B cell (primary cell): ENCODE results near the gene EVL. TPM values are rescaled to one million over a fixed set of nuclear protein-coding genes. Genes with fewer than 3 reads are reported as not detected.

ENCODE experiments used
- ATAC-seq: fragments of 200-7000 bp; cut with Tn5 transposase; one replicate; pipeline ENCODE4 v1.10.0; 2021; ENCODE audit warnings: low read depth, mild to moderate bottlenecking, moderate number of reproducible peaks, moderate library complexity
- CTCF ChIA-PET: fragments of 350-600 bp; sonication (Branson Sonifier 250); formaldehyde crosslinking; loops from one replicate; lab custom pipeline; 2021; ENCODE audit warnings: antibody characterized with exemption, inconsistent platforms; lab: Charles Lee
- POLR2A ChIA-PET: fragments of 350-600 bp; sonication (Branson Sonifier 250); formaldehyde crosslinking; loops from one replicate; lab custom pipeline; 2021; ENCODE audit warnings: antibody characterized with exemption; lab: Charles Lee
- DNase-seq: peaks from one replicate; pipeline ENCODE4 v3.0.0; 2013
- H2AFZ ChIP-seq: 2 replicates; pipeline ENCODE4 v1.6.1; 2012; ENCODE audit warnings: mild to moderate bottlenecking, low read depth, low read length; ENCODE audit not compliant: insufficient read depth, poor library complexity, severe bottlenecking
- H3K27ac ChIP-seq, 2 donors: 1 replicate in 1 of 2; 2 replicates in 1 of 2; pipeline ENCODE4 v1.5.1; 2012 to 2013; ENCODE audit warnings: low read length in 2 of 2, mild to moderate bottlenecking in 2 of 2, moderate library complexity in 1 of 2
- H3K27me3 ChIP-seq, 4 experiments: fragments of 200-600 bp in 1 of 4; sonication (generic) in 1 of 4; replicated peaks in 1 of 4; 1 replicate in 2 of 4; 2 replicates in 2 of 4; pipeline versions ENCODE4 v1.6.1 to v1.7.0; 2013 to 2016; ENCODE audit warnings: low read length in 3 of 4, mild to moderate bottlenecking in 2 of 4, mixed read lengths in 1 of 4, moderate library complexity in 1 of 4; ENCODE audit not compliant: insufficient read depth in 4 of 4, control insufficient read depth in 3 of 4; ENCODE audit errors: control extremely low read depth in 1 of 4
- H3K36me3 ChIP-seq, 2 experiments: replicated peaks in 1 of 2; 1 replicate in 1 of 2; 2 replicates in 1 of 2; pipeline versions ENCODE4 v1.6.1 to v1.7.1; 2013; ENCODE audit warnings: low read length in 1 of 2; ENCODE audit not compliant: insufficient read depth in 2 of 2, control insufficient read depth in 1 of 2; ENCODE audit errors: control extremely low read depth in 1 of 2, extremely low read depth in 1 of 2
- H3K4me1 ChIP-seq, 2 donors: fragments of 200-600 bp in 1 of 2; sonication (generic) in 1 of 2; 1 replicate in 1 of 2; 2 replicates in 1 of 2; pipeline versions ENCODE4 v1.5.1 to v1.6.1; 2013 to 2017; ENCODE audit warnings: low read length in 2 of 2; ENCODE audit not compliant: control insufficient read depth in 2 of 2, insufficient read depth in 2 of 2
- H3K4me2 ChIP-seq: replicated peaks from 2 replicates; pipeline ENCODE3; 2012; ENCODE audit warnings: mild to moderate bottlenecking, low read depth, low read length; ENCODE audit not compliant: poor library complexity, severe bottlenecking
- H3K4me3 ChIP-seq, 5 experiments: fragments of 200-600 bp in 1 of 5; sonication (generic) in 1 of 5; 1 replicate in 3 of 5; 2 replicates in 2 of 5; pipeline versions ENCODE4 v1.5.1 to v1.7.0; 2011 to 2016; ENCODE audit warnings: low read length in 4 of 5, mild to moderate bottlenecking in 4 of 5, low read depth in 2 of 5, control low read depth in 1 of 5, moderate library complexity in 1 of 5; ENCODE audit not compliant: insufficient read depth in 1 of 5; ENCODE audit errors: control extremely low read depth in 1 of 5, extremely low read depth in 1 of 5
- H3K79me2 ChIP-seq: fragments of 200-600 bp; sonication (generic); one replicate; pipeline ENCODE4 v1.6.0; 2016; ENCODE audit warnings: low read length; ENCODE audit not compliant: control insufficient read depth, insufficient read depth
- H3K9ac ChIP-seq: fragments of 200-600 bp; sonication (generic); 2 replicates; pipeline ENCODE4 v1.6.1; 2017; ENCODE audit warnings: mild to moderate bottlenecking, low read length, moderate library complexity
- H3K9me3 ChIP-seq, 3 donors: one replicate each; pipeline versions ENCODE4 v1.6.1 to v1.7.1; 2013; ENCODE audit warnings: low read length in 2 of 3; ENCODE audit not compliant: control insufficient read depth in 2 of 3, insufficient read depth in 1 of 3; ENCODE audit errors: control extremely low read depth in 1 of 3
- H4K20me1 ChIP-seq: 2 replicates; pipeline ENCODE4 v1.6.0; 2012; ENCODE audit warnings: mild to moderate bottlenecking, low read length; ENCODE audit not compliant: insufficient read depth, control insufficient read depth, poor library complexity, severe bottlenecking
- H3K27ac Mint-ChIP-seq: one replicate; pipeline ENCODE4 v1.8.0; 2021; ENCODE audit warnings: mixed read lengths
- H3K27me3 Mint-ChIP-seq: one replicate; pipeline ENCODE4 v1.8.0; 2021; ENCODE audit warnings: mixed read lengths
- H3K4me1 Mint-ChIP-seq: one replicate; pipeline ENCODE4 v1.8.0; 2021; ENCODE audit warnings: mixed read lengths
- H3K4me3 Mint-ChIP-seq: one replicate; pipeline ENCODE4 v1.8.0; 2021; ENCODE audit warnings: mixed read lengths
- H3K9me3 Mint-ChIP-seq: one replicate; pipeline ENCODE4 v1.8.0; 2022; ENCODE audit warnings: mixed read lengths; ENCODE audit not compliant: insufficient read depth
- EZH2 ChIP-seq: IDR thresholded peaks from 2 replicates; pipeline ENCODE4 v1.6.1; 2012; ENCODE audit warnings: borderline replicate concordance, low read depth, mild to moderate bottlenecking, moderate library complexity, low read length; ENCODE audit not compliant: insufficient read depth, poor library complexity, severe bottlenecking
- WGBS: methylation state at CpG from one replicate; pipeline ENCODE4 v1.1.5; 2013; ENCODE audit warnings: missing lambda C conversion rate; ENCODE audit not compliant: insufficient coverage; 5-methylcytosine and 5-hydroxymethylcytosine counted together
- intact Hi-C: fragments of 100-400 bp; cut with micrococcal nuclease; formaldehyde crosslinking; loops from one replicate; pipeline ENCODE4 v1.10.0; 2022
- polyA plus RNA-seq: library from polyadenylated mRNA; depleted of rRNA; stranded (reverse); fragments of >200 nt; gene quantifications from 2 replicates; pipeline ENCODE4 v1.2.3, GENCODE V29; 2012
- total RNA-seq, 2 donors: library from RNA; stranded (reverse); fragments of 120-200 nt in 1 of 2; gene quantifications; 1 replicate in 1 of 2; 2 replicates in 1 of 2; pipeline versions ENCODE4 v1.2.3 to v1.2.4, GENCODE V29; 2013 to 2022
- TF ChIP-seq, protein P1 (sequence below): fragments of 200-600 bp; IDR thresholded peaks from one replicate; pipeline ENCODE4 v1.8.0; 2022; ENCODE audit warnings: antibody characterized with exemption, mild to moderate bottlenecking

The EVL gene
- total and polyA plus RNA-seq, 2 donors (not counting 1 experiment from before 2014, with no cell fraction given) = 486 to 892 TPM

DNA sequence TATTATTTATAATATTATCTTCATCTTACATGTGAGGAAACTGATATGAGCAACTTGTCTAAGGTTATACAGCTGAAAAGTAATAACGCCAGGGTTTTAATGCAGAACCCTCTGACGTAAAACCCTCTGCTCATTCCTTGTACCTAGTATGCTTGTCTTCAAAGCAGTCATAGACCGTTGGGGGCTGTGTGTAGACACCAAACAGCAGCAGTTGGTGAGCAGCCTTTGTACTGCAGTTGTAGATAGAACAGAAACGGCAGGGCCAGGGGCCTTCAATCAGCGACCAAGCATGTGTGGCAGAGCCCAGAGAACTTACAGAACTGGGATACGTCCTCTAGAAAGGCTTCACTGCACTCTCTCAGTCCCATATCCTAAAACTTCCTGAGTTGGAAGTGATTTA lies 28.1 kb downstream of the EVL start:
- intact Hi-C loops = no loop called here
- Histone ChIP-seq H3K9ac (no peak overlapping the region), H3K27ac (no peak overlapping the region), H3K27me3 (no peaks in the 10 kb centered on the region), H3K4me2 (no peak overlapping the region), H3K36me3 (peaks cover 29 to 94% of the 10 kb centered on the region in 2 experiments), H3K79me2 (peaks cover 100% of the 10 kb centered on the region), H3K9me3 (no peaks in the 10 kb centered on the region), H2AFZ (no peak overlapping the region), H4K20me1 (peaks cover 95% of the 10 kb centered on the region), H3K4me1 (no peaks in the 10 kb centered on the region), H3K4me3 (no peak overlapping the region)
- no peak for DNase-seq
- CTCF ChIA-PET = interaction anchor here (6.2 kb wide), 1 partner anchor 16 kb away, joined by 27 read pairs; no protein-coding TSS in a partner anchor
- Mint-ChIP-seq H3K27me3 (no peaks in the 10 kb centered on the region), H3K27ac (peak overlapping the region; percentile 65), H3K4me1 (peaks cover 21% of the 10 kb centered on the region), H3K9me3 (no peaks in the 10 kb centered on the region), H3K4me3 (no peak overlapping the region)
- POLR2A ChIA-PET = interaction anchor here (0.5 kb wide), 1 partner anchor 64 kb away, joined by 6 read pairs; no protein-coding TSS in a partner anchor
- ATAC-seq = no peak
- TF ChIP-seq, protein P1, sequence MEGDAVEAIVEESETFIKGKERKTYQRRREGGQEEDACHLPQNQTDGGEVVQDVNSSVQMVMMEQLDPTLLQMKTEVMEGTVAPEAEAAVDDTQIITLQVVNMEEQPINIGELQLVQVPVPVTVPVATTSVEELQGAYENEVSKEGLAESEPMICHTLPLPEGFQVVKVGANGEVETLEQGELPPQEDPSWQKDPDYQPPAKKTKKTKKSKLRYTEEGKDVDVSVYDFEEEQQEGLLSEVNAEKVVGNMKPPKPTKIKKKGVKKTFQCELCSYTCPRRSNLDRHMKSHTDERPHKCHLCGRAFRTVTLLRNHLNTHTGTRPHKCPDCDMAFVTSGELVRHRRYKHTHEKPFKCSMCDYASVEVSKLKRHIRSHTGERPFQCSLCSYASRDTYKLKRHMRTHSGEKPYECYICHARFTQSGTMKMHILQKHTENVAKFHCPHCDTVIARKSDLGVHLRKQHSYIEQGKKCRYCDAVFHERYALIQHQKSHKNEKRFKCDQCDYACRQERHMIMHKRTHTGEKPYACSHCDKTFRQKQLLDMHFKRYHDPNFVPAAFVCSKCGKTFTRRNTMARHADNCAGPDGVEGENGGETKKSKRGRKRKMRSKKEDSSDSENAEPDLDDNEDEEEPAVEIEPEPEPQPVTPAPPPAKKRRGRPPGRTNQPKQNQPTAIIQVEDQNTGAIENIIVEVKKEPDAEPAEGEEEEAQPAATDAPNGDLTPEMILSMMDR = no peak
- no peak for TF ChIP-seq EZH2
- WGBS = 67% methylated on average over 1 of the region's 6 CpGs

DNA sequence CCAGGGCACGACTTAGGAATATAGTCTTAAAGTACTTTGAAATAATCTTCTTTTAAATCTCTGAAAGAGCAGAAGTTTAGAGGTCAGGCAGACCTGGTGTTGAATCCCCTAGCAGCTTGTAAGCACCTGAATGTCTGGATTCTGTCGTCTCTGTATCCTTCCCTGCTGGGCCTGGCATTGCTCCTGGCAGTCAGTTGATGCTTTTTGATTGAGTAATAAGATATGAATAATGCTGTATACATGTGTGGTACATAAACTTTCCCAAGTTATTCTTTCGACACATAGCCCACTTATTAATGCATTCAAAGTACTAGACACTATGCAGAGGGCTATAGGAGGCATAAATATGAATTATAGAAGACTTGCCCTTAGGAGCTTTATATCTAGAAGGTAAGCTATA lies 31.4 kb downstream of the EVL start:
- TF ChIP-seq EZH2 = no peak
- TF ChIP-seq, protein P1 = no peak
- Histone ChIP-seq H3K4me1 (no peaks in the 10 kb centered on the region), H3K27ac (no peak overlapping the region), H2AFZ (no peak overlapping the region), H3K36me3 (peaks cover 19 to 90% of the 10 kb centered on the region in 2 experiments), H4K20me1 (peaks cover 96% of the 10 kb centered on the region), H3K4me2 (no peak overlapping the region), H3K27me3 (no peaks in the 10 kb centered on the region), H3K9me3 (no peaks in the 10 kb centered on the region), H3K9ac (no peak overlapping the region), H3K4me3 (no peak overlapping the region), H3K79me2 (peaks cover 98% of the 10 kb centered on the region)
- ATAC-seq (no peak), DNase-seq (no peak)
- Mint-ChIP-seq H3K27ac (no peak overlapping the region), H3K4me1 (peaks cover 36% of the 10 kb centered on the region), H3K27me3 (no peaks in the 10 kb centered on the region), H3K9me3 (no peaks in the 10 kb centered on the region), H3K4me3 (no peak overlapping the region)
- intact Hi-C loops = no loop called here
- 83% methylated on average over 1 of the region's 3 CpGs for WGBS
- CTCF ChIA-PET = interaction anchor here (1.0 to 24.4 kb wide), 4 partner anchors 9 to 31 kb away, joined by 3 to 495 read pairs (median 10); partner anchors contain the start of gene EVL
- POLR2A ChIA-PET = no interaction called here
